HG03039 (cell line): ENCODE results near the gene DAB2IP.

Experiments used
- ATAC-seq: cut with Tn5 transposase; IDR thresholded peaks from one replicate; pipeline ENCODE4 v1.9.1; 2021; ENCODE audit warnings: mild to moderate bottlenecking, moderate library complexity; ENCODE audit not compliant: unreplicated experiment

DAB2IP gene

DNA sequence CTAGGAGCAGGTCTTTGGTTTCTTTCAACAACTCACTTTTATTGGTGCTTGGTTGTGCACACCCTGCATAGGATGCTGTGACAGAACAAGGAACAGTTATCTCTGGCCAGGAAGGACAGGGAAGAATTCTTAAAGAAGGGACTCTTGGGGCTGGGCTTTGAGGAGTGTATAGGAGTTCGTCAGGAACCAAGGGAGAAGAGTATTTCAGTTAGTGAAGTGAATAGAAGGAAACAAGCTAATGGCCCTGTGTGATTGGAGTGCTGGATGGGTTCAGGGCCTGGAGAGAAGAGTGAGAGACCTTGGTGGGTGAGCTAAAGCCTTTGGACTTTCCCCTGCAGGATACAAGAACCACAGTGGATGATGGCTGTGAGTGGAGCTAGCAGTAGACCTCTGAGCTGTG lies 32.2 kb downstream of the DAB2IP start:
- ATAC-seq, result no peak

- no peak for ATAC-seq
Measured at GRCh38 chr9:121684381-121685145, 33.1 kb downstream of the DAB2IP start.

- ATAC-seq, result no peak
Measured at GRCh38 chr9:121685146-121685794, 33.8 kb downstream of the DAB2IP start.

DNA sequence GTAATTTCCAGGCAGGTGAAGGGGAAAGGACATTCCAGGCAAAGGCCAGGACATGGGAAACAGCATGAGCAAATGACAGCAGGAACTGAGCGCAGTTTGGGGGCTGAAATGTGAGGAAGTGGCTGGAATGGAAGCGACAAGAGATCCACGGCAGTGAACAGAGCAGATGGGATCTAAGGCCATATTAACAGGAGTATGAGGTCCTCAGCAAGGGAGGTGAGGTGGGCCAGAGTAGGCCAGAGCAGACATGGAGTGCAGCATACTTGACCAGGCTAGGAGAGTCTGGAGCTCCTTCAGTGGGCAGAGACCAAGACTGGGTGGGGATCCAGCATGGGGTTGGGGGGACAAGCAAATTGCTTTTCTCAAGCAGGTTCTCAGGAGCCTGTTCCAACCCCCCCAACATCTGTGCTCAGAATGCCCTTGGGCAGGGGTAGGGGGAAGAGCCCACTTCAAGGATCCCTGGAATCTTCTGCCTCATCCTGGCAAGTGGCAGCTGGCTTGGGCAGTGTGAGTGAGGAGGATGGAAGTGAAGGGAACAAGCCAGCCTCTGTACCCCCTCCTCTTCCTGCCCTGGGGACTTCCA lies 34.5 kb downstream of the DAB2IP start:
- no peak for ATAC-seq

GRCh38 chr9:121686930-121687541 lies 35.6 kb downstream of the DAB2IP start:
- ATAC-seq, result no peak

GRCh38 chr9:121688146-121688680 lies 36.8 kb downstream of the DAB2IP start:
- ATAC-seq, result no peak

DNA sequence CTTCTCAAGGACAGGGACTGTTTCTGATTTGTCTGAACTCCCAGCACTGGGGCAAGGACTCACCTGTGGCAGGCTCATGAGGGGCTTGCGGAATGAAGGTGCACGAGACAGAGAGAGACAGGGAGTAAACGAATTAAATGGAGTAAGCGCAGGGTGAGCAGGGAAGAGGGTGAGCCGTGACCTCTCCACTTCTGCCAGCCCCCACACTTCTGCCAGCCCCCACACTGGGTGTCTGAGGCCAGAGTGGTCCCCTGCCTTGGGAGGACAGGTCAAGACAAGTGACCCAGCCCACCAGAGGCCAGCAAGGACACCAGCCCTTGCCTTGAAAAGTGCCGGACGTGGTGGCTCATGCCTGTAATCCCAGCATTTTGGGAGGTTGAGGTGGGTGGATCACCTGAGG lies 37.2 kb downstream of the DAB2IP start:
- ATAC-seq, result no peak

- ATAC-seq, result no peak
Measured at GRCh38 chr9:121689461-121690157, 38.2 kb downstream of the DAB2IP start.

GRCh38 chr9:121690316-121690715 lies 38.9 kb downstream of the DAB2IP start:
- no peak for ATAC-seq

- ATAC-seq, result no peak
Measured at GRCh38 chr9:121690766-121691165, 39.3 kb downstream of the DAB2IP start.

DNA sequence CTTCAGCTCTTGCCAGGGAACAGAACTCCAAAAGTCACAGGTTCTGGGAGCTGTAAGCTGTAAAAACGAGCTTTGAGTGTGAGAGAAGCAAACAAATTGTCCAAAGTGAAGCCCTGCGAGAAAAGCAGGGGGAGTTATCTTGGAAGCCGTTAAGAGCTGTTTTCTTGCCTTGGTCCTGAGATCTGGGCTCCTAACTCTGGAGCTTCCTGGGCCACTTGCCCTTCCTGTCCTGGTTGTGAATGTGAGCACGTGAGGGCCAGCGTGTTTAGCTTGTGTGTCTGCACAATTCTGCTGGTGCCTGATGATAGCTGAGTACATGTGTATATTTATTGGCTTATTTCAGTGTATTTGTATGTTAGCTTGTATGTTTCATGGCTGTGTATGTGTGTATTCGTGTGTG lies 40.5 kb downstream of the DAB2IP start:
- ATAC-seq, result no peak

DNA sequence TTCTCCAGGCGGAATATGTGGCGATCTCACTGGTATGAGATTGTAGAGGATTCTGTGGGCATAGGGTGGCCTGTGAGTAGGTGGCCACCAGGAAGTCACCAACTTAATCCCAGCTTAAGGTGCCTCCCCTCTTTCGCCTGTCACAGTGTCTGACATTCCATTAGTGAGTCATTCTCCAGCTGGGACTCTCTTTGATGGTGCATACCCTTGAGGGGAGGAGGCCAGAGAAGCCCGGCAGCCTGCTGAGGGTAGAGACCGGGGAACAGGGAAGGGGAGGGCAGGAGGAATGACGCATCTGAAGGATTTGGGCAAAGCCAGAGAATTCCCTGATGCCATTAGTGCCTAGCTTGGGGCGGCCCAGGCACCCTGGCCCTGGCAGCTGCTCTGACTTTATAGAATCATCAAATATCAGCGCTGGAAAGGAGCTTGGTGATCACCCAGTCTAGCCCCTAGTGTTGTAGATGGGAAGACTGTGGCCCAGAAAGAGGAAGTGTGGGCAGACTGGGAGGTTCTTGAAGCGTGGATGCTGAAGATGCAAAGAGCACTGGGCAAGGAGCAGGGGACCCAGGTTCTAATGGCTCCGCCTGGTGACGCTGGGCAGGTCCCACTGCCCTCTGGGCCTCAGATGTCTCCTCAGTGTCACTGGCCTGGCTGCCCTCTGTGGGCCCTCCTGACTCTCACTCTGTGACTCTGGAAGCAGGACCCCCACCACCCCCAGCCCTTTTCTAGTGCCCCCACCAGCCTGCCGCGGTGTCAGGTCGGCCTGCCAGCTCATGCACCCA lies 41.4 kb downstream of the DAB2IP start:
- no peak for ATAC-seq

DNA sequence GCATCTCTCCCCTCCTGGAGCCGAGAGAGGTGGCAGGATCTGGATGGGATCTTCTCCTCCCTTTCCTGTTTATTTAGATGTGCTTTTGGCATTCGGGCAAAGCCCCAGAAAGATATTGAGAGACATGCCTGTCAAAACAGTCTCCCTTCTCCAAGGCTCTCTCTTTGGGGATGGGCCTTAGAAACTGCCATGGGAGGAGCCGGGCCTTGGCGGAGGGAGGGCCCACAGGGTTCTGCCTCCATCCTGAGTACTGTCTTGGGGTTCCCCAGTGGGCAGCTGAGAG lies 41.9 kb downstream of the DAB2IP start:
- no peak for ATAC-seq

DNA sequence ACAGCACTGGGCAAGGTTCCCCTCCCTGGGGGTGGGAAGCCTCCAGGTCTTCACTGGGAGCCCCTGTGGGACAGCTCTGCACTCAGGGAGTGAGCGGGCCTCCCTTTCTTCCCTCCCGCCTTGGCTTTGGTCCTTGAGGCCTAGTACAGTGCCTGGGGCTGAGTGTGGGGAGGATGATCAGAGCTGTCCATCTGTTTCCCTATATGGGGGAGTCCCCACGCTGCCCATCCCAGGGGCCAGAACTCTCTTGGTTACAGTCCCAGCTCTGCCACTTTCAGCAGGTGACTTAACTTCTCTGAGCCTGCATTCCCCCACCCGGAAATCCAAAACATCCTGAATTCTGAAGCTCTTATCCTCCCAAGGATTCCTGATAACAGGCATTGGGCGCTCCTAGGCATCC lies 42.6 kb downstream of the DAB2IP start:
- no peak for ATAC-seq

DNA sequence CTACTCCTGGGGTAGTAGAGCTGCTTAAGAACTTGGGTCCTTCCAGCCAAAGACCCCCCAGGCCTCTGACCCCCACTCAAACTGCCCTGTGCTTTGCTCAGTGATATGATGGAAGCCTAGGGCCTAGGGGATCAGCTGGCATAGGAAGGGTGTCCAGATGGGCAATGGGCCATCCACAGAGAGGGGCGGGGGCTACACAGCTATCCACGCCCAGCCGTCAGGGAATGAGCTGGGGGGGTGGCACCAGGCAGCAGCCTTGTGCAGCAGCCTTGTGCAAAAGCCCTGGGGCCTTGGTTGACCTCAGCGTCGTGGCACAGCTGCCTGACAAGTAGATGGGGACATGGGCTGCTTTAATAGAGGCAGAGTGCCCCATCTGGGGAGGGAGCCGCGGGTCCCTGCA lies 43.2 kb downstream of the DAB2IP start:
- ATAC-seq, result no peak

DNA sequence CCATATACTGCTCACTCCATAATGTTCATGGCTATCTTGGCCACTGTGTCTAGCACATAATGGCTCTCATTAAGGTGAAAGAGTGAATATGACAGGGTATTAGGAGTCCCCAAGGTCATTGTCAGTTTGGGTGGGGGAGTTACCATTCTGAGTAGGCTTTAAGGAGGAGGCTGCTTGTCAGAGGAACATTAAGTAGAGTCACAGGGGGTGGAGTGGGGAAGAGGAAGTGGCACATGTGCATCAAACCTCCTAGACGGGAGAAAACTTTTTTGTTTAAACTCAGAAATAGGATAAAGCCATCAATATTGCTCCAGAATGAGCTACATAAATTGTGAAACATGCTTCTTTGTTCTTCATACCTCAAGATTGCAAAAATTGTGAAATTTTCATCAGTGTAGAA lies 45.5 kb downstream of the DAB2IP start:
- no peak for ATAC-seq

- ATAC-seq, result no peak
Measured at GRCh38 chr9:121698627-121699570, 47.5 kb downstream of the DAB2IP start.

DNA sequence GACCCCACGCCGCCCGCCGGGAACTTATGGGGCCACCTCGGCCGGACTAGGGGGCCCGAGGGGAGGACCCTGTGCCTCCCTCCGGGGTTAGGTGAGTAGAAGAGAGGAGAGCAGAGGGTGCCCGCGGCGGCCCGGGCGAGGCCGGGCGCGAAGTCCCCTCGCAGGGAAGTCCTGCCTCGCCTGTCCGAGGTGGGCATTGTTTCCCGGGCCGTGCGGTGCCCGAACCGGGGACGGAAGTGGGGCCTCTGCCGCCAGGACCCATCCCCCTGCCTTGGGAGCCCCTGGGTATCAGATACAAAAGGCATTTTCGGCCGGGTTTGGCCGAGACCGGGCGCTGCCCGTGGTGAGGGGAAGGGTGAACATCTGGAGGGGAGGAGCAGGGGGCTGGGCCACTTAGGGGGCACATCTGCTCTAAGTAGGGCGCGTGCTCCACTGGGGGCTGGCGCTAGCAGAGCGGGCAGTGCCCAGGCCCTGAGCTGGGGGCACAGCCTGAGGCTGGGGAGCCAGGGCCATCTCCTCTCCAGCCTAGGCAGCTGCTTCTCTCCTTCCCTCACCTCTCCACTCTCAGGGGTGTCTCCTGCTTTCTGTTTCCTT lies 48.2 kb downstream of the DAB2IP start:
- ATAC-seq, result no peak
